ENCODE results near the gene GDF7. TPM values are rescaled to one million over a fixed set of nuclear protein-coding genes. Genes with fewer than 3 reads are reported as not detected.

The GDF7 gene
- total and polyA plus RNA-seq, 10 of the 15 experiments (the other 5 are each of a cell fraction or from before 2014, with no cell fraction given) = 0.02 to 0.11 (median 0.04) TPM; not detected in 1

DNA sequence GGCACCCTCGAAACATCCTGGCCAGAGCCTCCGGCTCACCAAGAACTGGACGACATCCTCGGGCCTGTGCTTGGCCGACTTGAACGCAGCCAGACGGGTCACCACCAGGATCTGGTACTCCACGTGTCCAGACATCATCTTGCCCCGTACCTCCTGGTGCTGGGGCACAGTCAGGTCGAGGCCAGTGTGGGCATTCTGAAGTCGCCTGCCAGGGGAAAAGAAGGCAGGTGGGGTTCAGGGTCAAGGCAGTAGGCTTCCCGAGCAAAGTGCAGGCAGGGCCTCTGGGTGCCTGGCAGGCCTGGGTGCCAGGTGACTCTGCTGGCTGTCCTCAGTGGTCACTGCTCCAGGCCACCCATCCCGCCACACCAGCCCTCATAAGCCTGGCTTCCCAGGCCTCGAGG lies 21.6 kb upstream of the GDF7 start:
- H3K27me3 ChIP-seq (replicated peaks in 1 of 2; ENCODE audit: control insufficient read depth in 2 of 2, insufficient read depth in 2 of 2, low read length in 1 of 2) = 0 out of 4 replicates have a peak, but pooled peaks cover 0 to 1% of the 10 kb centered on the region in 2 experiments
- TF ChIP-seq, protein P1, sequence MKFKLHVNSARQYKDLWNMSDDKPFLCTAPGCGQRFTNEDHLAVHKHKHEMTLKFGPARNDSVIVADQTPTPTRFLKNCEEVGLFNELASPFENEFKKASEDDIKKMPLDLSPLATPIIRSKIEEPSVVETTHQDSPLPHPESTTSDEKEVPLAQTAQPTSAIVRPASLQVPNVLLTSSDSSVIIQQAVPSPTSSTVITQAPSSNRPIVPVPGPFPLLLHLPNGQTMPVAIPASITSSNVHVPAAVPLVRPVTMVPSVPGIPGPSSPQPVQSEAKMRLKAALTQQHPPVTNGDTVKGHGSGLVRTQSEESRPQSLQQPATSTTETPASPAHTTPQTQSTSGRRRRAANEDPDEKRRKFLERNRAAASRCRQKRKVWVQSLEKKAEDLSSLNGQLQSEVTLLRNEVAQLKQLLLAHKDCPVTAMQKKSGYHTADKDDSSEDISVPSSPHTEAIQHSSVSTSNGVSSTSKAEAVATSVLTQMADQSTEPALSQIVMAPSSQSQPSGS (IDR thresholded peaks at IDR 0.05; ENCODE audit: low read length) = no peak
- TF ChIP-seq CUX1 (IDR thresholded peaks at IDR 0.05; ENCODE audit: insufficient replicate concordance, low read depth, low read length) = no peak
- TF ChIP-seq NR2F1 (conservative IDR thresholded peaks at IDR 0.05) = no peak
- in situ Hi-C loops (cut with MboI) (no loop called here), intact Hi-C loops (cut with micrococcal nuclease; ENCODE audit: unreplicated experiment) (no loop called here)
- ATAC-seq (no peak), DNase-seq (ENCODE audit: low read depth, low spot score) (no peak), FAIRE-seq (no peak)
- no TSS peak for BruUV-seq (replicated peaks)
- H3K27ac ChIP-seq (ENCODE audit: control insufficient read depth, insufficient read depth) = no peak overlapping the region
- peaks cover 4% of the 10 kb centered on the region for H3K4me1 ChIP-seq (ENCODE audit: control insufficient read depth, insufficient read depth, low read length)
- POLR2A ChIA-PET = no interaction called here
- H3K36me3 ChIP-seq (ENCODE audit: control insufficient read depth in 2 of 2, insufficient read depth in 2 of 2, low read length in 1 of 2) = peaks cover 0 to 3% of the 10 kb centered on the region in 2 experiments; a peak in 2 of 4 replicates
- no peak overlapping the region for H2AFZ ChIP-seq (ENCODE audit: control insufficient read depth, low read depth, low read length)
- 72% methylated on average over 14 of the region's 14 CpGs for WGBS (ENCODE audit: insufficient coverage, insufficient replicate concordance, low lambda C conversion rate, missing lambda C conversion rate)
- H3K79me2 ChIP-seq (ENCODE audit: control insufficient read depth, insufficient read depth, low read length) = no peaks in the 10 kb centered on the region
- SMC1A ChIA-PET (ENCODE audit: uncharacterized antibody, unreplicated experiment) = interaction anchor here (1.0 kb wide), 1 partner anchor 201 kb away, joined by 3 read pairs; no protein-coding TSS in a partner anchor
- no peaks in the 10 kb centered on the region for H3K9me3 ChIP-seq (replicated peaks; ENCODE audit: control insufficient read depth, insufficient read depth, low read length)
- no peak overlapping the region for H3K4me3 ChIP-seq
- RAD21 ChIA-PET (ENCODE audit: unreplicated experiment) = interaction anchor here (1.5 kb wide), 1 partner anchor 203 kb away, joined by 3 read pairs; no protein-coding TSS in a partner anchor
- H3K4me2 ChIP-seq (ENCODE audit: control insufficient read depth, insufficient read depth) = no peak overlapping the region
- CTCF ChIA-PET = interaction anchor here (1.8 to 6.3 kb wide), 2 partner anchors 233 to 319 kb away, joined by 4 to 72 read pairs; no protein-coding TSS in a partner anchor
- no peak overlapping the region for H3K9ac ChIP-seq (ENCODE audit: control insufficient read depth, insufficient read depth, low read length)
- H4K20me1 ChIP-seq (ENCODE audit: control insufficient read depth, insufficient read depth) = no peaks in the 10 kb centered on the region; the same call in 1 of the 2 replicates
